Dendritic cell treated with granulocyte-macrophage colony-stimulating factor and Interleukin-4, amounts not matched to agents 40 ng/mL and 50 ng/mL, for 4 days (primary cell): ENCODE measurements around the gene CELF5.
"Not testable (repeated sequence)": the region's sequence is repeated elsewhere in the genome, so short reads cannot be mapped to it uniquely, and the experiment has no call there.

Experiments
- H3K27ac Mint-ChIP-seq: one replicate; pipeline ENCODE4 v1.8.0; 2022; ENCODE audit warnings: mild to moderate bottlenecking, mixed read lengths
- H3K27me3 Mint-ChIP-seq: one replicate; pipeline ENCODE4 v1.8.0; 2022; ENCODE audit warnings: mild to moderate bottlenecking, mixed read lengths
- H3K36me3 Mint-ChIP-seq: one replicate; pipeline ENCODE4 v1.8.0; 2022; ENCODE audit warnings: low read depth, mixed read lengths
- H3K4me1 Mint-ChIP-seq: one replicate; pipeline ENCODE4 v1.8.0; 2022; ENCODE audit warnings: low read depth, mixed read lengths
- H3K4me3 Mint-ChIP-seq: one replicate; pipeline ENCODE4 v1.8.0; 2022; ENCODE audit warnings: mild to moderate bottlenecking, moderate library complexity, mixed read lengths
- H3K9me3 Mint-ChIP-seq: one replicate; pipeline ENCODE4 v1.8.0; 2022; ENCODE audit warnings: mixed read lengths
- intact Hi-C: fragments of 100-400 bp; cut with micrococcal nuclease; formaldehyde crosslinking; loops from one replicate; pipeline ENCODE4 v1.15.0; 2022

Gene CELF5

GRCh38 chr19:3196064-3196932 lies 28.2 kb upstream of the CELF5 start:
- Mint-ChIP-seq H3K9me3 (no peaks in the 10 kb centered on the region), H3K36me3 (peaks cover 90% of the 10 kb centered on the region), H3K4me3 (no peak overlapping the region), H3K27me3 (no peaks in the 10 kb centered on the region), H3K4me1 (peaks cover 25% of the 10 kb centered on the region), H3K27ac (no peak overlapping the region)
- intact Hi-C loops, result no loop called here

DNA sequence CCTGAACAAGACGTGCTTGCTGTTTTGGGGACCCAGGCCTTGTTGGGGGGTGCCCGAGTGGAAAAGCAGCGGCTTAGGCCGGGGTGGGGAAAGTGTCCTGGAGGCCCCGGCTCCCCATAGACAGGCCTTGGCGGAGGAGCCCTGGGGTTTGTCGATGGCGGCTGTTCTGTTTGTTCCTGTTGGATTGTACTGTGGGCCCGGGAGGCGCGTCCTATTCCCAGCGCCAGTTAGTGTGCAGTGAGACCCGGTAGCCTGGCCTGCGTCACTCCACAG lies 27.6 kb upstream of the CELF5 start:
- Mint-ChIP-seq H3K27me3 (no peaks in the 10 kb centered on the region), H3K27ac (no peak overlapping the region), H3K9me3 (no peaks in the 10 kb centered on the region), H3K4me3 (no peak overlapping the region), H3K36me3 (peaks cover 92% of the 10 kb centered on the region), H3K4me1 (peaks cover 25% of the 10 kb centered on the region)
- intact Hi-C loops, result no loop called here

DNA sequence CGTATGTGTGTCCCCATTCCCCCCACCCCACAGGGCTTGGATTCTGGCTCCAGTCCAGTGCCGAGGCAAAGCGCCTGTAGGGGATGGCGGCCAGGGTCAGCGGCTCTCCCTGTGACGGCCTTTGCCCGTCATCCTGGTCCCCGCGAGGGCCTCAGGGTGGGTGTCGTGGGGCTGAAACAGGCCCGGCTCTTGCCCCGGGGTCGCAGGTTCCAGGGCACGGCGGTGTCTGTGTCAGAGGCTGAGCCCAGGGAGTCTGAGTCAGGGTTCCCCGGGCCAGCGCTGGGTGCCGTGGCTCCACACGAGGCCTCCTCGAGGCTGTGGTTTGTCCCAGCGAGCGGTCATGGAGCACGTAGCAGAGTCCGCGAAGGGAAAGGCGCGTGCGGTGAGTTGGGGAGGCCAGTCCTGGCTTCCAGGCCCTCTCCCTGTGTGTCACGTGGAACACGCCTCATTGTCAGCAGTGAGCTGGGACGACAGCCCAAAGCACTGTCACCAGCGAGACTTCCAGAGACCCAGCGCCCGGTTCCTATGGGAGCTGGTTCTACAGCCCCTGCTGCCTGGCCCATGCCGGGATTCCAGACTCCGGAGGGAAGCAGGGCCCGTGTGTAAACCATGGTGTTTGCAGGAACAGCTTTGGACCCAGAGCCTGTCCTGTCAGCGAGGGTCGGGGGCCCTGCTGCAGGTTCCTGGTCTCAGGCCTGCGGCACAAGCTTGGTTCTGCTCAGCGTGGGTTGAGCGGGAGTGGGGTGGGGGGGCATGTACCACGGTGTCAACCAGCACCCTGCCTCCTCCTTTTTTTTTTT lies 25.4 kb upstream of the CELF5 start:
- H3K36me3 Mint-ChIP-seq, result peaks cover 92% of the 10 kb centered on the region
- H3K9me3 Mint-ChIP-seq, result no peaks in the 10 kb centered on the region
- no peaks in the 10 kb centered on the region for H3K27me3 Mint-ChIP-seq
- no peak overlapping the region for H3K4me3 Mint-ChIP-seq
- intact Hi-C loops, result no loop called here
- H3K4me1 Mint-ChIP-seq, result peaks cover 5% of the 10 kb centered on the region
- no peak overlapping the region for H3K27ac Mint-ChIP-seq

DNA sequence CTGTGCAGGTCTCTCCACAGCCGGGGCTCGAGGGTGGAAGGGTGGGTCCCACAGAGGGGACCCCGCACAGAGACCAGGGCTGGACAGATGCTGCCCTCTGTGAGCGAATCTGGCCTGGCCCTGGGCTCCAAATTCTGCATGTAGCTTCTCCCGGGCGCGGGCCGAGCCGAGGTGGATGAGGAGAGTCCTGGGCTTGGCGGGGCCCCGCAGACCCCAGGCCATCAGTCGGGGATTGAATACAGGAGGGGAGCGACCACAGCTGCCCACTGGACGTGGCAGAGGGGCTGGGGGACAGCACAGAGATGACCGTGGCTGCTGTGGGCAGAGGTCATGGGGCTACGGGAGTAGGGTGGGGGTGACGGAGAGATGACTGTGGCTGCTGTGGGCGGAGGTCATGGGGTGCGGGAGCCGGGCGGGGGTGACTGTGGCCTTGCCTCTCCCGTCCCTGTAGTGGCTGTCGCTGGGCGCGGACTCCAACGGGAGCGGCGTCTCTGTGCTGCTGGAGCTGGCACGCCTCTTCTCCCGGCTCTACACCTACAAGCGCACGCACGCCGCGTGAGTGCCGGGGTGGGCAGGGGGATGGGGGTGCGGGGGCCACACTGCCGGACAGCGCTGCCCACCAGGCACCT lies 23.3 kb upstream of the CELF5 start:
- Mint-ChIP-seq H3K36me3 (peaks cover 93% of the 10 kb centered on the region), H3K27ac (no peak overlapping the region), H3K4me1 (peaks cover 5% of the 10 kb centered on the region), H3K4me3 (no peak overlapping the region), H3K9me3 (no peaks in the 10 kb centered on the region), H3K27me3 (no peaks in the 10 kb centered on the region)
- intact Hi-C loops, result no loop called here

DNA sequence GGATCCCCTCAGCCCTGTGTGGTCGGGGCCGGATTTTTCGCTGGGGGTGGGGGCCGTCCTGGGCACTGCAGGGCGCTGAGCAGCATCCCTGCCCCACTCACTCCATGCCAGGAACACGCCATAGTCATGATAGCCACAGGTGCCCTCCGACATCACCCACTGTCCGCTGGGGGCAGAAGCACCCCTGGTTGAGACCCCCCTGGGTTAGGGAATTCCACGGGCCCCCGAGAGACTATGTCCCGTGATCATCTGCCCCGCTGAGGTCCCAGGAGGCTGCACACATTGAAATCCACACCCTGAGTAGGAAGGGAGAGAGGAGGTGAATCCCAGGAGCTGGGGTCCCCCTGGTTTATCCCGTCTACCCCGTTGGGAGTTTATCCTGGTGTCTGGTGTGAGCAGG lies 22.6 kb upstream of the CELF5 start:
- Mint-ChIP-seq H3K4me3 (no peak overlapping the region), H3K27me3 (no peaks in the 10 kb centered on the region), H3K4me1 (peaks cover 5% of the 10 kb centered on the region), H3K27ac (no peak overlapping the region), H3K36me3 (peaks cover 93% of the 10 kb centered on the region), H3K9me3 (no peaks in the 10 kb centered on the region)
- intact Hi-C loops, result no loop called here

GRCh38 chr19:3202346-3202745 lies 22.1 kb upstream of the CELF5 start:
- peaks cover 5% of the 10 kb centered on the region for H3K4me1 Mint-ChIP-seq
- H3K27me3 Mint-ChIP-seq, result no peaks in the 10 kb centered on the region
- intact Hi-C loops, result no loop called here

GRCh38 chr19:3202895-3203294 lies 21.6 kb upstream of the CELF5 start:
- H3K27ac Mint-ChIP-seq, intact Hi-C loops, H3K4me1 Mint-ChIP-seq, H3K9me3 Mint-ChIP-seq, H3K4me3 Mint-ChIP-seq, H3K27me3 Mint-ChIP-seq: not testable (repeated sequence)
- peaks cover 98% of the 10 kb centered on the region for H3K36me3 Mint-ChIP-seq

More at GRCh38 chr19:3202346-3202745, 22.1 kb upstream of the CELF5 start:
- Mint-ChIP-seq H3K4me3 (no peak overlapping the region), H3K27ac (no peak overlapping the region), H3K36me3 (peaks cover 93% of the 10 kb centered on the region), H3K9me3 (no peaks in the 10 kb centered on the region)

- H3K27me3 Mint-ChIP-seq, result no peaks in the 10 kb centered on the region
- H3K4me1 Mint-ChIP-seq, result peaks cover 9% of the 10 kb centered on the region
- H3K9me3 Mint-ChIP-seq, result no peaks in the 10 kb centered on the region
- H3K36me3 Mint-ChIP-seq, result peaks cover 98% of the 10 kb centered on the region
- intact Hi-C loops, result no loop called here
- no peak overlapping the region for H3K4me3 Mint-ChIP-seq
- no peak overlapping the region for H3K27ac Mint-ChIP-seq
These were observed 20.4 kb upstream of the CELF5 start for GRCh38 chr19:3203805-3204645.

- H3K36me3 Mint-ChIP-seq, result peaks cover 97% of the 10 kb centered on the region
These were observed 19.7 kb upstream of the CELF5 start for GRCh38 chr19:3204646-3205275.

DNA sequence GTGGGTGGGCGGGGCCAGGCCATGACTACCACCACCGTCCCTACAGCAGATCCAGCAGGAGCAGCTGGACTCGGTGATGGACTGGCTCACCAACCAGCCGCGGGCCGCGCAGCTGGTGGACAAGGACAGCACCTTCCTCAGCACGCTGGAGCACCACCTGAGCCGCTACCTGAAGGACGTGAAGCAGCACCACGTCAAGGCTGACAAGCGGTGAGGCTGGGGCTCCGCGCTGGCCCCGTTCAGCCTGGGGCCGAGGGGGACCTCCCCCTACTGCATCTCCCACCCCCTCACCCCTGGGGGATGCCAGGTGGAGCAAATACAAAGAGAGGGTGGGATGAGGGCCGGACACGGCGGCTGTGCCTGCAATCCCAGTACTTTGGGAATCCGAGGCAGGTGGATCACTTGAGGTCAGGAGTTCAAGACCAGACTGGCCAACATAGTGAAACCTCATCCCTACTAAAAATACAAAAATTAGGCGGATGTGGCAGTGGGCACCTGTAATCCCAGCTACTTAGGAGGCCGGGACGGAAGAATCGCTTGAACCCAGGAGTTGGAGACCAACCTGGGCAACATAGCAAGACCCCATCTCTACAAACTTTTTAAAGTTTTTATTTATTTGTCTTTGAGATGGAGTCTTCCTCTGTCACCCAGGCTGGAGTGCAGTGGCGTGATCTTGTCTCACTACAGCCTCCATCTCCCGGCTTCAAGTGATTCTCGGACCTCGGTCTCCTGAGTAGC lies 18.1 kb upstream of the CELF5 start:
- intact Hi-C loops, result no loop called here
- Mint-ChIP-seq H3K9me3 (no peaks in the 10 kb centered on the region), H3K4me1 (peaks cover 10% of the 10 kb centered on the region), H3K27ac (no peak overlapping the region), H3K27me3 (no peaks in the 10 kb centered on the region), H3K4me3 (no peak overlapping the region), H3K36me3 (peaks cover 80% of the 10 kb centered on the region)

More at GRCh38 chr19:3204646-3205275, 19.7 kb upstream of the CELF5 start:
- Mint-ChIP-seq H3K27me3 (no peaks in the 10 kb centered on the region), H3K27ac (no peak overlapping the region), H3K9me3 (no peaks in the 10 kb centered on the region), H3K4me1 (peaks cover 9% of the 10 kb centered on the region), H3K4me3 (no peak overlapping the region)
- intact Hi-C loops, result no loop called here

GRCh38 chr19:3207461-3208242 lies 16.8 kb upstream of the CELF5 start:
- Mint-ChIP-seq H3K4me1 (peaks cover 10% of the 10 kb centered on the region), H3K36me3 (peaks cover 68% of the 10 kb centered on the region), H3K27ac (no peak overlapping the region), H3K9me3 (no peaks in the 10 kb centered on the region), H3K27me3 (no peaks in the 10 kb centered on the region), H3K4me3 (no peak overlapping the region)
- intact Hi-C loops, result no loop called here
